Neural crest cell (in vitro differentiated cells): ENCODE measurements around the gene OR8D2. TPM values are rescaled to one million over a fixed set of nuclear protein-coding genes. Genes with fewer than 3 reads are reported as not detected.
"Not testable (repeated sequence)": the region's sequence is repeated elsewhere in the genome, so short reads cannot be mapped to it uniquely, and the experiment has no call there.

ENCODE experiments used
- DNase-seq: peaks from one replicate; pipeline ENCODE4 v3.0.0; 2021; ENCODE audit warnings: low read depth, mixed read lengths, low spot score
- H3K27ac Mint-ChIP-seq: one replicate; pipeline ENCODE4 v1.8.0; 2021; ENCODE audit warnings: mild to moderate bottlenecking, mixed read lengths; ENCODE audit not compliant: unreplicated experiment
- H3K27me3 Mint-ChIP-seq: 2 replicates; pipeline ENCODE4 v1.8.0; 2021; ENCODE audit warnings: low read depth, mild to moderate bottlenecking, mixed read lengths
- H3K36me3 Mint-ChIP-seq: 2 replicates; pipeline ENCODE4 v1.8.0; 2021; ENCODE audit warnings: low read depth, mild to moderate bottlenecking, mixed read lengths
- H3K4me1 Mint-ChIP-seq: 2 replicates; pipeline ENCODE4 v1.8.0; 2021; ENCODE audit warnings: mixed read lengths
- H3K4me3 Mint-ChIP-seq: one replicate; pipeline ENCODE4 v1.8.0; 2021; ENCODE audit warnings: mild to moderate bottlenecking, mixed read lengths
- H3K9me3 Mint-ChIP-seq: 2 replicates; pipeline ENCODE4 v1.8.0; 2021; ENCODE audit warnings: mixed read lengths
- total RNA-seq: library from RNA; stranded (reverse); gene quantifications from 2 replicates; pipeline ENCODE4 v1.2.1, GENCODE V29; 2021
- TF ChIP-seq, protein P1 (sequence below): fragments of 200-600 bp; sonication (generic); conservative IDR thresholded peaks from 2 replicates; pipeline ENCODE4 v1.5.0; 2021; ENCODE audit warnings: antibody characterized with exemption, mild to moderate bottlenecking

Gene OR8D2
- total RNA-seq, 1 donor from 2014 or later = not detected

DNA sequence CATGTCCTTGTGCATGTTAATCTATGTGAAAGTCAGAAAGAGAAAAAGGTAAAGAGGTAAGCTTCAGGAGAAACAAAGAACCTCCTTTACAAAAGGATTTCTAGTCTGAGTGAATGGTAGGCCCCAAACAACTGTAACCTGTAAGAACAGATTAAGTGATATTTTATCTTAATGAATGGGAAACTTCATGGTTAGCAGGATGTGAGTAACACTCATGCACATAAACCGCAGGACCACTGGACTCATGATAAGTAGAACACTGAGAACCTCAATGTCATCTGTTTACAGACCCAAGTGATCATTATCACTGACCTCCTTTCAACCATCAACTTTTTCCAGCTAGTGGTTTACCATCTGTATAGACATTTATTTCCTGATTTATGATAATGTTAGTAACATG lies 43.9 kb downstream of the OR8D2 start:
- DNase-seq = no peak
- TF ChIP-seq, protein P1, sequence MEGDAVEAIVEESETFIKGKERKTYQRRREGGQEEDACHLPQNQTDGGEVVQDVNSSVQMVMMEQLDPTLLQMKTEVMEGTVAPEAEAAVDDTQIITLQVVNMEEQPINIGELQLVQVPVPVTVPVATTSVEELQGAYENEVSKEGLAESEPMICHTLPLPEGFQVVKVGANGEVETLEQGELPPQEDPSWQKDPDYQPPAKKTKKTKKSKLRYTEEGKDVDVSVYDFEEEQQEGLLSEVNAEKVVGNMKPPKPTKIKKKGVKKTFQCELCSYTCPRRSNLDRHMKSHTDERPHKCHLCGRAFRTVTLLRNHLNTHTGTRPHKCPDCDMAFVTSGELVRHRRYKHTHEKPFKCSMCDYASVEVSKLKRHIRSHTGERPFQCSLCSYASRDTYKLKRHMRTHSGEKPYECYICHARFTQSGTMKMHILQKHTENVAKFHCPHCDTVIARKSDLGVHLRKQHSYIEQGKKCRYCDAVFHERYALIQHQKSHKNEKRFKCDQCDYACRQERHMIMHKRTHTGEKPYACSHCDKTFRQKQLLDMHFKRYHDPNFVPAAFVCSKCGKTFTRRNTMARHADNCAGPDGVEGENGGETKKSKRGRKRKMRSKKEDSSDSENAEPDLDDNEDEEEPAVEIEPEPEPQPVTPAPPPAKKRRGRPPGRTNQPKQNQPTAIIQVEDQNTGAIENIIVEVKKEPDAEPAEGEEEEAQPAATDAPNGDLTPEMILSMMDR = no peak
- H3K4me1 Mint-ChIP-seq = no peaks in the 10 kb centered on the region
- H3K36me3 Mint-ChIP-seq = no peaks in the 10 kb centered on the region
- H3K27me3 Mint-ChIP-seq = no peaks in the 10 kb centered on the region
- H3K9me3 Mint-ChIP-seq = peaks cover 4% of the 10 kb centered on the region
- no peak overlapping the region for H3K4me3 Mint-ChIP-seq
- H3K27ac Mint-ChIP-seq = no peak overlapping the region

DNA sequence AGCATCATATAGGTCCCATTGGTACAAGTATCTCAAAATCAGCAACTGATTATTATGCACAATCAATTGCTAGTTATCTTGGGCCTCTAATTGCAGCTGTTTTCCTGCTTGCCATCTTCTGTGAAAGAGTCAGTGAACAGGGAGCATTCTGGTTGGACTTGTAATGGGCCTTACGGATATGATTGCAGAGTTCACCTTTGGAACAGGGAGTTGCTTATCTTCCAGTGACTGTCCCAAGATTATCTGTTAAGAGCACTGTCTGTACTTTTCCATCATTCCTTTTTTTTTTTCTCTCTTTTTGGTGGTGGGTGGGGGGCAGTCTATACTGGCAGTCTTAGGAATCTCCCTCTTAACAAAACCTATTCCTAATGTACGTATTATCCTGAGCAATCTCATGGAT lies 46.0 kb downstream of the OR8D2 start:
- no peaks in the 10 kb centered on the region for H3K4me1 Mint-ChIP-seq
- H3K36me3 Mint-ChIP-seq = no peaks in the 10 kb centered on the region
- no peaks in the 10 kb centered on the region for H3K9me3 Mint-ChIP-seq

DNA sequence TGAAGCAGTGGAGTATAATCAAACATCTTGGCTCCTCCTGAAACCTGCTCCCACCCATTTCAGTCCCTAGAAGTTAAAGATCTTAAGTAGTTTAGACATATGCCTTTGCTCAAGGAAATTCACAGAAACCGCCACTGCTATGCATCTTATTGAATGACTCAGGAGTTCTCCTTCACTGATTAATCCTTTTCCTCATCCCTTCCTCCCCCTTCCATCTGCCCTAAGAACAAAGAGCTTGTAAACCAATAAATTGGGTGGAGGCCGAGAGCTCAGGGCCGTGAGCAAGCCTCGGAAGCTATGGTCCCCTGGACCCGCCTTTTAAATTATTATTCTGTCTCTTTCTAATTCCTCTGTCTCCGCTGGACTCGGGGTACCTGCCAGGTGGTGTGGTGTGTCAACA lies 49.1 kb downstream of the OR8D2 start:
- not testable (repeated sequence) for H3K4me3 Mint-ChIP-seq, H3K27ac Mint-ChIP-seq, H3K9me3 Mint-ChIP-seq, H3K4me1 Mint-ChIP-seq, H3K36me3 Mint-ChIP-seq, H3K27me3 Mint-ChIP-seq, DNase-seq

More for the DNA sequence above, 46.0 kb downstream of the OR8D2 start:
- Mint-ChIP-seq H3K27ac (no peak overlapping the region), H3K4me3 (no peak overlapping the region), H3K27me3 (no peaks in the 10 kb centered on the region)
- TF ChIP-seq, protein P1 = no peak
- no peak for DNase-seq

Other genes starting within 250 kb of the OR8D2 start
- gene VWA5A, start 204.7 kb downstream of the OR8D2 start, total RNA-seq = 6.1 and 6.4 TPM in 2 replicates
- gene OR10D3, start 136.9 kb downstream of the OR8D2 start, total RNA-seq = not detected in 2 replicates
- not detected in 2 replicates for gene OR8G1, start 79.1 kb downstream of the OR8D2 start, total RNA-seq
- not detected in 2 replicates for gene OR8G5, start 63.8 kb downstream of the OR8D2 start, total RNA-seq
- not detected in 2 replicates for gene OR8D1, start 6.2 kb downstream of the OR8D2 start, total RNA-seq
- not detected in 2 replicates for gene OR8B2, start 64.3 kb upstream of the OR8D2 start, total RNA-seq
- gene OR8B3, start 78.8 kb upstream of the OR8D2 start, total RNA-seq = not detected in 2 replicates
- not detected in 2 replicates for gene OR8B4, start 104.7 kb upstream of the OR8D2 start, total RNA-seq
- gene OR8B8, start 125.5 kb upstream of the OR8D2 start, total RNA-seq = not detected in 2 replicates
- not detected in 2 replicates for gene OR8B12, start 223.5 kb upstream of the OR8D2 start, total RNA-seq
- not detected in 2 replicates for gene OR8A1, start 249.8 kb upstream of the OR8D2 start, total RNA-seq